H1 (cell line): ENCODE data around the gene HDAC6. TPM values are rescaled to one million over a fixed set of nuclear protein-coding genes. Genes with fewer than 3 reads are reported as not detected.

Source experiments
- KDM4A ChIP-seq: IDR thresholded peaks from one replicate; pipeline ENCODE4 v1.7.1; 2012; ENCODE audit warnings: low read depth, mild to moderate bottlenecking, moderate library complexity, low read length, inconsistent platforms; ENCODE audit not compliant: severe bottlenecking
- POLR2A ChIP-seq, 2 experiments: IDR thresholded peaks; 1 replicate in 1 of 2; 2 replicates in 1 of 2; pipeline ENCODE4 v1.6.1; 2011; ENCODE audit warnings: low read depth in 2 of 2, low read length in 2 of 2, mild to moderate bottlenecking in 2 of 2; ENCODE audit errors: control extremely low read depth in 1 of 2
- POLR2AphosphoS5 ChIP-seq: IDR thresholded peaks from 2 replicates; pipeline ENCODE4 v1.6.1; 2011; ENCODE audit warnings: low read depth, low read length
- RBBP5 ChIP-seq: IDR thresholded peaks from 2 replicates; pipeline ENCODE4 v1.7.1; 2012; ENCODE audit warnings: low read depth, mild to moderate bottlenecking, inconsistent platforms, low read length, moderate library complexity, borderline replicate concordance
- SRF ChIP-seq: IDR thresholded peaks from 2 replicates; pipeline ENCODE4 v1.6.1; 2011; ENCODE audit warnings: mild to moderate bottlenecking, low read depth, low read length, moderate library complexity
- TAF7 ChIP-seq: optimal IDR thresholded peaks from 2 replicates; pipeline ENCODE3; 2011; ENCODE audit warnings: low read depth, mild to moderate bottlenecking, inconsistent platforms, low read length, moderate library complexity, borderline replicate concordance
- TBP ChIP-seq: IDR thresholded peaks from 2 replicates; pipeline ENCODE4 v1.6.1; 2011; ENCODE audit warnings: low read depth, low read length, improper control_type of control experiment
- TCF12 ChIP-seq: IDR thresholded peaks from 2 replicates; pipeline ENCODE4 v1.6.1; 2011; ENCODE audit warnings: low read depth, mild to moderate bottlenecking, low read length
- polyA plus RNA-seq, 7 experiments: library from polyadenylated mRNA; depleted of rRNA in 3 of 7; stranded (reverse) in 5 of 7; unstranded in 2 of 7; fragments of >200 nt in 5 of 7; fragments of 200-250 nt in 2 of 7; gene quantifications; 1 replicate in 5 of 7; 2 replicates in 1 of 7; 4 replicates in 1 of 7; pipeline versions ENCODE4 v1.2.1 to v1.2.3, GENCODE V29; 2011 to 2013; ENCODE audit warnings: missing spikeins in 2 of 7, mixed read lengths in 2 of 7
- total RNA-seq: library from RNA; stranded (reverse); fragmentation: NEBNext Ultra II Directional; extraction: Animal tissue kit (Norgen Biotek cat#: 25700); gene quantifications from 2 replicates; pipeline ENCODE4 v1.2.1, GENCODE V29; 2021

The HDAC6 gene
- total and polyA plus RNA-seq, 2 of the 8 experiments (the other 6 are each of a cell fraction or from before 2014, with no cell fraction given): 34.0 to 51.8 TPM

DNA sequence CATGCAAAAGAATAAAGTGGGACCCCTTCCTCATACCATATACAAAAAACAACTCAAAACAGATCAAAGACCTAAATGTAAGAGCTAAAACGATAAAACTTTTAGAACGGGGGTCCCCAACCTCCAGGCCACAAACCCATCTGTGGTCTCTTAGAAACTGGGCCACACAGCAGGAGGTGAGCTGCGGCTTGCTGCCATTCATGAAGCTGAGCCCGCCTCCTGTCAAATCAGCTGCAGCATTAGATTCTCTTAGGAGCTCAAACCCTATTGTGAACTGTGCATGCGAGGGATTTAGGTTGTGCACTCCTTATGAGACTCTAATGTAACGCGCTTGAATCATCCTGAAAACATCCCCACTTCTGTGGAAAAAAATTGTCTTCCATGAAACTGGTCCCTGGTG lies 22.5 kb upstream of the HDAC6 start (continued):
- no peak for TF ChIP-seq KDM4A
- no peak for TF ChIP-seq TBP
- no peak for TF ChIP-seq SRF
- no peak for TF ChIP-seq TAF7
- no peak for TF ChIP-seq RBBP5
- TF ChIP-seq POLR2AphosphoS5: no peak
- TF ChIP-seq POLR2A (IDR thresholded peaks at IDR 0.05; ENCODE audit: control extremely low read depth in 1 of 2, low read depth in 2 of 2, low read length in 2 of 2): no peak
- no peak for TF ChIP-seq TCF12
